Common myeloid progenitor, CD34-positive (primary cell): Measurements from ENCODE around the gene ARTN. TPM values are rescaled to one million over a fixed set of nuclear protein-coding genes. Genes with fewer than 3 reads are reported as not detected.

Experiments used
- CTCF ChIA-PET: fragments of 350-600 bp; sonication (Branson Sonifier 250); formaldehyde crosslinking; loops from one replicate; lab custom pipeline; 2021; ENCODE audit warnings: antibody characterized with exemption; lab: Charles Lee
- POLR2A ChIA-PET: fragments of 350-600 bp; sonication (Branson Sonifier 250); formaldehyde crosslinking; loops from one replicate; lab custom pipeline; 2021; ENCODE audit warnings: antibody characterized with exemption; lab: Charles Lee
- DNase-seq, 3 donors: peaks; one replicate each; pipeline versions ENCODE4 v3.0.0 to v3.0.0-alpha.2; 2013
- H3K27ac ChIP-seq, 2 experiments: 1 replicate in 1 of 2; 2 replicates in 1 of 2; pipeline ENCODE4 v1.7.0; 2013; ENCODE audit warnings: inconsistent platforms in 2 of 2, low read length in 2 of 2, mild to moderate bottlenecking in 2 of 2, low read depth in 1 of 2, moderate library complexity in 1 of 2; ENCODE audit not compliant: severe bottlenecking in 2 of 2, insufficient read depth in 1 of 2, poor library complexity in 1 of 2
- H3K27me3 ChIP-seq, 5 experiments: replicated peaks in 2 of 5; 1 replicate in 3 of 5; 2 replicates in 2 of 5; pipeline versions ENCODE4 v1.6.1 to v1.7.0; 2013; ENCODE audit warnings: low read length in 4 of 5, mild to moderate bottlenecking in 2 of 5, moderate library complexity in 2 of 5, inconsistent platforms in 1 of 5; ENCODE audit not compliant: insufficient read depth in 5 of 5, control insufficient read depth in 4 of 5
- H3K36me3 ChIP-seq, 4 experiments: 1 replicate in 2 of 4; 2 replicates in 2 of 4; pipeline versions ENCODE4 v1.6.1 to v1.7.0; 2013; ENCODE audit warnings: low read length in 3 of 4, control low read depth in 1 of 4, mild to moderate bottlenecking in 1 of 4; ENCODE audit not compliant: control insufficient read depth in 4 of 4, insufficient read depth in 4 of 4
- H3K4me1 ChIP-seq, 4 experiments: 1 replicate in 3 of 4; 2 replicates in 1 of 4; pipeline versions ENCODE4 v1.6.1 to v1.7.1; 2013; ENCODE audit warnings: low read length in 3 of 4, mild to moderate bottlenecking in 3 of 4, control low read depth in 1 of 4, inconsistent platforms in 1 of 4, moderate library complexity in 1 of 4; ENCODE audit not compliant: control insufficient read depth in 4 of 4, insufficient read depth in 4 of 4; ENCODE audit errors: control extremely low read depth in 1 of 4
- H3K4me3 ChIP-seq, 7 experiments: 1 replicate in 4 of 7; 2 replicates in 3 of 7; pipeline versions ENCODE4 v1.5.1 to v1.7.0; 2013; ENCODE audit warnings: mild to moderate bottlenecking in 7 of 7, low read length in 6 of 7, moderate library complexity in 6 of 7, inconsistent platforms in 2 of 7, low read depth in 2 of 7, control low read depth in 1 of 7; ENCODE audit not compliant: insufficient read depth in 4 of 7, control insufficient read depth in 1 of 7; ENCODE audit errors: extremely low read depth in 1 of 7
- H3K9me3 ChIP-seq, 5 experiments: 1 replicate in 4 of 5; 2 replicates in 1 of 5; pipeline versions ENCODE4 v1.6.1 to v1.7.1; 2013; ENCODE audit warnings: low read length in 4 of 5, mild to moderate bottlenecking in 2 of 5, inconsistent platforms in 1 of 5, low read depth in 1 of 5, moderate library complexity in 1 of 5; ENCODE audit not compliant: control insufficient read depth in 4 of 5, insufficient read depth in 2 of 5; ENCODE audit errors: control extremely low read depth in 1 of 5
- WGBS: methylation state at CpG from one replicate; pipeline ENCODE4 v1.1.5; 2013; ENCODE audit not compliant: insufficient coverage; 5-methylcytosine and 5-hydroxymethylcytosine counted together
- polyA plus RNA-seq: library from polyadenylated mRNA; unstranded; fragments of 120-200 nt; gene quantifications from one replicate; pipeline ENCODE4 v1.2.1, GENCODE V29; 2013

The ARTN gene, protein sequence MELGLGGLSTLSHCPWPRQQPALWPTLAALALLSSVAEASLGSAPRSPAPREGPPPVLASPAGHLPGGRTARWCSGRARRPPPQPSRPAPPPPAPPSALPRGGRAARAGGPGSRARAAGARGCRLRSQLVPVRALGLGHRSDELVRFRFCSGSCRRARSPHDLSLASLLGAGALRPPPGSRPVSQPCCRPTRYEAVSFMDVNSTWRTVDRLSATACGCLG
- 0.28 TPM for polyA plus RNA-seq

DNA sequence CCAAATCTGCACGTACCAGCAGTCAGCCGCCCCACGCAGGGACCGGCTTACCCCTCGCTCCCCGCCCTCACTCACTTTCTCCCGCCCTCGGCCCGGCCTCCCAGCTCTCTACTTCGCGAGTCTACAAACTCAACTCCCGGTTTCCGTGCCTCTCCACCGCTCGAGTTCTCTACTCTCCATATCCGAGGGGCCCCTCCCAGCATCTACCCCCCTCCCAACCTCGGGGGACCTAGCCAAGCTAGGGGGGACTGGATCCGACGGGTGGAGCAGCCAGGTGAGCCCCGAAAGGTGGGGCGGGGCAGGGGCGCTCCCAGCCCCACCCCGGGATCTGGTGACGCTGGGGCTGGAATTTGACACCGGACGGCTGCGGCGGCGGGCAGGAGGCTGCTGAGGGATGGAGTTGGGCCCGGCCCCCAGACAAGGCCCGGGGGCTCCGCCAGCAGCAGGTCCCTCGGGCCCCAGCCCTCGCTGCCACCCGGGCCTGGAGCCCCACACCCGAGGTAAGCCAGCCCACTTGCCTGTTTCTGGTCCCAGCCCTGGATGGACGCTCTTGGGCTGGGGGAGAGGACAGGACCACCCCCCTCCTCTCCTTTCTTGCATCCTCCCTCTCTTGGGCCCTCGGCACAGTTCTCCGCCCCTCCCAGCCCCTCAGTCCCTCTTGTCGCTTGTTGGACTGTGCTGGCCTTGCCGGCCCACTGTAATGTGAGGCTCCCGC, at the start of gene ARTN:
ARTN (plus strand) TSS at position 416 of the 715 bp plus-strand sequence. CDS start 1,856 bp downstream, outside the sequence.
- no peaks in the 10 kb centered on the region for H3K9me3 ChIP-seq
- H3K36me3 ChIP-seq, result peaks cover 0 to 9% (median 4%) of the 10 kb centered on the region in 4 experiments
- DNase-seq, result peak in 2 of 3 donors; percentile 22 to 28
- ChIA-PET POLR2A (interaction anchor here (0.6 to 1.0 kb wide), 2 partner anchors 77 to 170 kb away, joined by 3 to 4 read pairs; no protein-coding TSS in a partner anchor), CTCF (interaction anchor here (0.7 to 8.3 kb wide), 24 partner anchors 10 to 406 kb away, joined by 3 to 247 read pairs (median 7); partner anchors contain the start of genes ATP6V0B, IPO13 and PTPRF)
- H3K27ac ChIP-seq, result no peak within 1 kb of the TSS
- H3K4me1 ChIP-seq, result peaks cover 0 to 37% (median 25%) of the 10 kb centered on the region in 4 experiments
- H3K4me3 ChIP-seq, result peak within 1 kb of the TSS in 4 of 7 experiments; percentile 11 to 69 (median 62)
- 3% methylated on average over 30 of the region's 42 CpGs for WGBS
- H3K27me3 ChIP-seq, result peaks cover 0 to 26% (median 3%) of the 10 kb centered on the region in 5 experiments

DNA sequence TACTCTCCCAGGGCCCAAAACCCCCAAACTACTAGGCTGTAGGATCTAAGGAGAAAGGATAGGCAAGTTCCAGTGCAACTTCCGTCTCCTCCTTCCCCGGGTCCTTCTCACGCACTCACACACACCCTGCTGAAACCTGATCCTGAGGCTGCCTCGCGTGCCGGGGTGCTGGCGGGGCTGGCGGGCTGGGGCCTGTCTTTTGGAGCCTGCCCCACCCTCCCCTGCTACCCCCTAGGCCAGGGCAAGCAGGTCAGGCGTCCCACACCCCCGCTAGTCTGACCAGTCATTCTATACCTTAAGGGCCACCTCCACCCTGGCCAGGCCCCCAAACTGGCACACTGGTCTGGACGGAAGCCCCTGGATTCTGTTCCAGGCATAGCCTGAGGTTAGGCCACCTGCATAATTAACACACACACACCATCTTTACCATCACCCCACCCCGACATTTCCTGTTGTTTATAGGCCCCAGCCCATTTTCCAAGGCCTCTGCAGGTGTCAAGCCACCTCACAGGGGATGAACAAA, 48.3 kb upstream of the ARTN start:
- peaks cover 0 to 10% (median 4%) of the 10 kb centered on the region in 4 experiments for H3K36me3 ChIP-seq
- H3K27ac ChIP-seq, result peak overlapping the region in 1 of 2 experiments; percentile 10
- peaks cover 0 to 16% (median 6%) of the 10 kb centered on the region in 4 experiments for H3K4me1 ChIP-seq
- H3K27me3 ChIP-seq, result no peaks in the 10 kb centered on the region
- H3K9me3 ChIP-seq, result no peaks in the 10 kb centered on the region
- H3K4me3 ChIP-seq, result no peak overlapping the region
- WGBS, result 98% methylated on average over 6 of the region's 12 CpGs
- ChIA-PET POLR2A (interaction anchor here (0.6 kb wide), 1 partner anchor 111 kb away, joined by 3 read pairs; no protein-coding TSS in a partner anchor), CTCF (interaction anchor here (0.9 to 1.2 kb wide), 2 partner anchors 49 to 122 kb away, joined by 3 read pairs; no protein-coding TSS in a partner anchor)
- no peak for DNase-seq

DNA sequence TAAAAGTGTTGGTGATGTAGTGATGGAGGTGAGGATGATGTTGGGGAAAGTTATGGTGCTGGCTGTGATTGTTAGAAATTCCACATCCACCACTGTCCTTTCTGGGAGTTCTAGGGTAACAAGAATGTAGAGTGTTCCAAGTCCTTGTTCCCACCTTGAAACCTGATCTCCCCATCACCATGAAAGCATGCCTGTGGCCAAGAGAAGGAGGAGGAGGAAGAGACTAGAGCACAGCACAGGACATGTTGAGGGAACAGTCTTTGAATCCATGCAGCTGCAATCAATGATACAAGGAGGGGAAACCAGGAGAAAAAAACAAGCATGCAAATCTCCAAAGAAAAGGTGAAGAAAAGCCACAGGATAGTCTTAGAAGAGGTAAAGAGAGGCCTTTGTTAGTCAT, 45.9 kb upstream of the ARTN start:
- Histone ChIP-seq H3K36me3 (peaks cover 0 to 10% (median 4%) of the 10 kb centered on the region in 4 experiments), H3K27ac (no peak overlapping the region), H3K27me3 (no peaks in the 10 kb centered on the region), H3K4me3 (no peak overlapping the region), H3K9me3 (no peaks in the 10 kb centered on the region), H3K4me1 (peaks cover 0 to 3% (median 0%) of the 10 kb centered on the region in 4 experiments)
- ChIA-PET POLR2A (no interaction called here), CTCF (no interaction called here)
- no peak for DNase-seq

GRCh38 chr1:43890815-43891214, 42.8 kb upstream of the ARTN start:
- DNase-seq, result no peak
- no peaks in the 10 kb centered on the region for H3K9me3 ChIP-seq
- H3K4me1 ChIP-seq, result peaks cover 0 to 2% (median 0%) of the 10 kb centered on the region in 4 experiments
- no peak overlapping the region for H3K27ac ChIP-seq
- no peaks in the 10 kb centered on the region for H3K27me3 ChIP-seq
- ChIA-PET CTCF (interaction anchor here (1.2 to 3.4 kb wide), 5 partner anchors 9 to 127 kb away, joined by 3 to 16 read pairs (median 6); no protein-coding TSS in a partner anchor), POLR2A (no interaction called here)
- peaks cover 0 to 18% (median 9%) of the 10 kb centered on the region in 4 experiments for H3K36me3 ChIP-seq
- 96% methylated on average over 4 of the region's 5 CpGs for WGBS
- no peak overlapping the region for H3K4me3 ChIP-seq

DNA sequence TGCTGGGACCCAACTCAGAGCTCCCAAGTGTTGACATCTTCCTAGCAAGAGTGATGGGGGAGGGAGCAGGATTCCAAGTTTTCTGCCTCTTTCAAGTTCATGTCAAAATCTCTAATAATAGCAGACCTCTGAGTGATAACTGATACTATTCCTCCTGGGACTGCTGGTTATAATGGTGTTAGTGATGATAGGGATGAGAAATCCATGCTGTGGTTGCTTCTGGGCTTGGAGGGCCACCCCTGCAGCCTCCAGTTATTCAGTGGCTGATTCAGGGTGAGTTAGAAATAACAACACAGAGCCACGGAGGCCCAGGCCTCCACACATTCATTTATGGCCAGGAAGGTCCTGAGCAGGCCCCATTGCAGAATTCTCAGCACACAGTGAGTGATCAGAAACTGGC, 40.6 kb upstream of the ARTN start:
- H3K27me3 ChIP-seq, result no peaks in the 10 kb centered on the region
- no peak overlapping the region for H3K27ac ChIP-seq
- H3K4me1 ChIP-seq, result peaks cover 0 to 2% (median 0%) of the 10 kb centered on the region in 4 experiments
- ChIA-PET CTCF (interaction anchor here (0.8 to 0.9 kb wide), 2 partner anchors 11 to 130 kb away, joined by 3 to 4 read pairs; no protein-coding TSS in a partner anchor), POLR2A (no interaction called here)
- H3K4me3 ChIP-seq, result no peak overlapping the region
- WGBS, result 92% methylated on average over 1 of the region's 1 CpG
- H3K9me3 ChIP-seq, result no peaks in the 10 kb centered on the region
- H3K36me3 ChIP-seq, result peaks cover 0 to 28% (median 11%) of the 10 kb centered on the region in 4 experiments
- DNase-seq, result no peak

- Histone ChIP-seq H3K27me3 (no peaks in the 10 kb centered on the region), H3K4me3 (no peak overlapping the region), H3K36me3 (peaks cover 0 to 54% (median 39%) of the 10 kb centered on the region in 4 experiments), H3K9me3 (no peaks in the 10 kb centered on the region), H3K4me1 (peaks cover 0 to 7% (median 0%) of the 10 kb centered on the region in 4 experiments), H3K27ac (no peak overlapping the region)
- no peak for DNase-seq
- ChIA-PET CTCF (interaction anchor here (1.1 to 2.5 kb wide), 2 partner anchors 36 to 135 kb away, joined by 3 to 8 read pairs; partner anchors contain the start of gene ARTN), POLR2A (no interaction called here)
- WGBS, result 100% methylated on average over 7 of the region's 12 CpGs
Observed at GRCh38 chr1:43898981-43899380, 34.6 kb upstream of the ARTN start.
